Measurements from ENCODE around the gene DEFB124. TPM values are rescaled to one million over a fixed set of nuclear protein-coding genes. Genes with fewer than 3 reads are reported as not detected.
"Not testable (repeated sequence)": the region's sequence is repeated elsewhere in the genome, so short reads cannot be mapped to it uniquely, and the experiment has no call there.

Gene DEFB124
- total RNA-seq, 1 experiment from 2014 or later, result not detected

DNA sequence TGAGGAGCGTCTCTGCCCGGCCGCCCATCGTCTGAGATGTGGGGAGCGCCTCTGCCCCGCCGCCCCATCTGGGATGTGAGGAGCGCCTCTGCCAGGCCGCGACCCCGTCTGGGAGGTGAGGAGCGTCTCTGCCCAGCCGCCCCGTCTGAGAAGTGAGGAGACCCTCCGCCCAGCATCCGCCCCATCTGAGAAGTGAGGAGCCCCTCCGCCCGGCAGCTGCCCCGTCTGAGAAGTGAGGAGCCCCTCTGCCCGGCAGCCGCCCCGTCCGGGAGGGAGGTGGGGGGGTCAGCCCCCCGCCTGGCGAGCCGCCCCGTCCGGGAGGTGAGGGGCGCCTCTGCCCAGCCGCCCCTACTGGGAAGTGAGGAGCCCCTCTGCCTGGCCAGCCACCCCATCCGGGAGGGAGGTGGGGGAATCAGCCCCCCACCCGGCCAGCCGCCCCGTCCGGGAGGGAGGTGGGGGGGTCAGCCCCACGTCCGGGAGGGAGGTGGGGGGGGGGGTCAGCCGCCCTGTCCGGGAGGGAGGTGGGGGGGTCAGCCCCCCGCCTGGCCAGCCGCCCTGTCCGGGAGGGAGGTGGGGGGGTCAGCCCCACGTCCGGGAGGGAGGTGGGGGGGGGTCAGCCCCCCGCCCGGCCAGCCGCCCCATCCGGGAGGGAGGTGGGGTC lies 47.9 kb downstream of the DEFB124 start:
- H3K9ac ChIP-seq (ENCODE audit: low read length); H3K4me3 ChIP-seq (ENCODE audit: low read length); BruUV-seq (replicated peaks); POLR2A ChIA-PET (ENCODE audit: unreplicated experiment); DNase-seq; H3F3A ChIP-seq (ENCODE audit: low read length, unreplicated experiment); H2AFZ ChIP-seq (ENCODE audit: low read length); ATAC-seq; H3K4me1 ChIP-seq (ENCODE audit: insufficient read depth, low read length); H4K20me1 ChIP-seq (ENCODE audit: low read length); H3K4me2 ChIP-seq (ENCODE audit: low read length); H3K9me2 ChIP-seq (replicated peaks; ENCODE audit: low read length); H3K9me3 ChIP-seq (ENCODE audit: low read length); H3K36me3 ChIP-seq (ENCODE audit: low read depth, low read length); CTCF ChIA-PET; intact Hi-C loops (cut with micrococcal nuclease); H3K79me2 ChIP-seq (ENCODE audit: low read length); H3K27ac ChIP-seq (ENCODE audit: low read length): not testable (repeated sequence)
- peaks cover 17% of the 10 kb centered on the region; the same call in 1 of the 2 replicates for H3K27me3 ChIP-seq (ENCODE audit: low read length)

- no peak overlapping the region for H3K9ac ChIP-seq (ENCODE audit: low read length)
- no peak overlapping the region for H3K27ac ChIP-seq (ENCODE audit: low read length)
- H3K9me3 ChIP-seq (ENCODE audit: low read length), result no peaks in the 10 kb centered on the region
- H3K9me2 ChIP-seq (replicated peaks; ENCODE audit: low read length), result no peaks in the 10 kb centered on the region
- H4K20me1 ChIP-seq (ENCODE audit: low read length), result no peaks in the 10 kb centered on the region
- intact Hi-C loops (cut with micrococcal nuclease), result no loop called here
- BruUV-seq (replicated peaks), result no TSS peak
- H2AFZ ChIP-seq (ENCODE audit: low read length), result no peak overlapping the region
- no peak for TF ChIP-seq EZH2phosphoT487 (IDR thresholded peaks at IDR 0.05; ENCODE audit: borderline replicate concordance, low read length)
- TF ChIP-seq EZH2 (IDR thresholded peaks at IDR 0.05; ENCODE audit: low read length, unreplicated experiment), result no peak
- peaks cover 23% of the 10 kb centered on the region for H3K27me3 ChIP-seq (ENCODE audit: low read length)
- no peaks in the 10 kb centered on the region for H3K79me2 ChIP-seq (ENCODE audit: low read length)
- no peaks in the 10 kb centered on the region for H3K4me1 ChIP-seq (ENCODE audit: insufficient read depth, low read length)
- DNase-seq, result no peak
- ATAC-seq, result no peak
- no peak overlapping the region for H3K4me3 ChIP-seq (ENCODE audit: low read length)
- H3K4me2 ChIP-seq (ENCODE audit: low read length), result no peak overlapping the region
- H3F3A ChIP-seq (ENCODE audit: low read length, unreplicated experiment), result no peaks in the 10 kb centered on the region
- ChIA-PET POLR2A (ENCODE audit: unreplicated experiment) (no interaction called here), CTCF (no interaction called here)
- H3K36me3 ChIP-seq (ENCODE audit: low read depth, low read length), result no peaks in the 10 kb centered on the region
These were observed 49.1 kb downstream of the DEFB124 start for GRCh38 chr20:31425797-31426196.

DNA sequence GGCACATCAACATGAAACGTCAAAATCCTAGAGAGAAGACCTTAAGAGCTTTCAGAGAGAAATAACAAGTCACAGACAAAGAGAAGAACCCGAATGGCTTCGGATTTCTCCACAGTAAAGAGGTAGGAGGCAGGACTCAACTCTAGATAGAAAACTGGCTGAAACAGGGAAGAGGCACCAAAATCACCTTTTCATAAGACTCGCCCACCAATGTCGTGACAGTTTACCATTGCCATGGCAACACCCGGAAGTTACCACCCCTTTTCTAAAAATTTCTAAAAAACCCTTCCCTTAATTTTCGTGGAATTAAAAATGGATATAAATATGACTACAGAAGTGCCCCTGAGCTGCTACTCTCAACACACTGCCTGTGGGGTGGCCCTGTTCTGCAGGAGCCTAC lies 56.6 kb downstream of the DEFB124 start:
- no peak for ATAC-seq
- Histone ChIP-seq H4K20me1 (ENCODE audit: low read length) (no peaks in the 10 kb centered on the region), H3K9me2 (replicated peaks; ENCODE audit: low read length) (no peaks in the 10 kb centered on the region), H3K27me3 (ENCODE audit: low read length) (peaks cover 45% of the 10 kb centered on the region), H3K79me2 (ENCODE audit: low read length) (no peaks in the 10 kb centered on the region), H3K9me3 (ENCODE audit: low read length) (no peaks in the 10 kb centered on the region), H3K4me3 (ENCODE audit: low read length) (no peak overlapping the region), H3F3A (ENCODE audit: low read length, unreplicated experiment) (no peaks in the 10 kb centered on the region), H3K4me2 (ENCODE audit: low read length) (no peak overlapping the region), H3K4me1 (ENCODE audit: insufficient read depth, low read length) (no peaks in the 10 kb centered on the region), H3K9ac (ENCODE audit: low read length) (no peak overlapping the region), H2AFZ (ENCODE audit: low read length) (no peak overlapping the region), H3K27ac (ENCODE audit: low read length) (no peak overlapping the region), H3K36me3 (ENCODE audit: low read depth, low read length) (no peaks in the 10 kb centered on the region)
- no TSS peak for BruUV-seq (replicated peaks)
- POLR2A ChIA-PET (ENCODE audit: unreplicated experiment), result no interaction called here
- TF ChIP-seq, protein P1, sequence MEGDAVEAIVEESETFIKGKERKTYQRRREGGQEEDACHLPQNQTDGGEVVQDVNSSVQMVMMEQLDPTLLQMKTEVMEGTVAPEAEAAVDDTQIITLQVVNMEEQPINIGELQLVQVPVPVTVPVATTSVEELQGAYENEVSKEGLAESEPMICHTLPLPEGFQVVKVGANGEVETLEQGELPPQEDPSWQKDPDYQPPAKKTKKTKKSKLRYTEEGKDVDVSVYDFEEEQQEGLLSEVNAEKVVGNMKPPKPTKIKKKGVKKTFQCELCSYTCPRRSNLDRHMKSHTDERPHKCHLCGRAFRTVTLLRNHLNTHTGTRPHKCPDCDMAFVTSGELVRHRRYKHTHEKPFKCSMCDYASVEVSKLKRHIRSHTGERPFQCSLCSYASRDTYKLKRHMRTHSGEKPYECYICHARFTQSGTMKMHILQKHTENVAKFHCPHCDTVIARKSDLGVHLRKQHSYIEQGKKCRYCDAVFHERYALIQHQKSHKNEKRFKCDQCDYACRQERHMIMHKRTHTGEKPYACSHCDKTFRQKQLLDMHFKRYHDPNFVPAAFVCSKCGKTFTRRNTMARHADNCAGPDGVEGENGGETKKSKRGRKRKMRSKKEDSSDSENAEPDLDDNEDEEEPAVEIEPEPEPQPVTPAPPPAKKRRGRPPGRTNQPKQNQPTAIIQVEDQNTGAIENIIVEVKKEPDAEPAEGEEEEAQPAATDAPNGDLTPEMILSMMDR (conservative IDR thresholded peaks at IDR 0.05; ENCODE audit: low read depth, low read length), result no peak
- TF ChIP-seq EZH2 (IDR thresholded peaks at IDR 0.05; ENCODE audit: low read length, unreplicated experiment) (no peak), EZH2phosphoT487 (IDR thresholded peaks at IDR 0.05; ENCODE audit: borderline replicate concordance, low read length) (no peak)
- intact Hi-C loops (cut with micrococcal nuclease), result no loop called here
- CTCF ChIA-PET, result no interaction called here
- no peak for DNase-seq

GRCh38 chr20:31415653-31416052 lies 59.3 kb downstream of the DEFB124 start:
- Histone ChIP-seq H3K4me3 (ENCODE audit: low read length) (no peak overlapping the region), H3F3A (ENCODE audit: low read length, unreplicated experiment) (no peaks in the 10 kb centered on the region), H4K20me1 (ENCODE audit: low read length) (no peaks in the 10 kb centered on the region), H3K9ac (ENCODE audit: low read length) (no peak overlapping the region), H3K27me3 (ENCODE audit: low read length) (peaks cover 54% of the 10 kb centered on the region), H3K9me2 (replicated peaks; ENCODE audit: low read length) (no peaks in the 10 kb centered on the region), H3K4me2 (ENCODE audit: low read length) (no peak overlapping the region), H3K79me2 (ENCODE audit: low read length) (no peaks in the 10 kb centered on the region), H3K4me1 (ENCODE audit: insufficient read depth, low read length) (no peaks in the 10 kb centered on the region), H2AFZ (ENCODE audit: low read length) (no peak overlapping the region), H3K27ac (ENCODE audit: low read length) (no peak overlapping the region), H3K36me3 (ENCODE audit: low read depth, low read length) (no peaks in the 10 kb centered on the region), H3K9me3 (ENCODE audit: low read length) (no peaks in the 10 kb centered on the region)
- ChIA-PET POLR2A (ENCODE audit: unreplicated experiment) (no interaction called here), CTCF (no interaction called here)
- intact Hi-C loops (cut with micrococcal nuclease), result no loop called here
- ATAC-seq, result no peak
- no TSS peak for BruUV-seq (replicated peaks)
- no peak for TF ChIP-seq EZH2phosphoT487 (IDR thresholded peaks at IDR 0.05; ENCODE audit: borderline replicate concordance, low read length)
- TF ChIP-seq EZH2 (IDR thresholded peaks at IDR 0.05; ENCODE audit: low read length, unreplicated experiment), result no peak
- TF ChIP-seq, protein P1 (conservative IDR thresholded peaks at IDR 0.05; ENCODE audit: low read depth, low read length), result no peak
- DNase-seq, result no peak

Measured in PC-3 (cell line).